Kasumi-1 (cell line): Measurements from ENCODE around the gene TXK.
A peak's percentile ranks its signal among the peaks of the same experiment; 100 is the strongest.
"Not testable (repeated sequence)": the region's sequence is repeated elsewhere in the genome, so short reads cannot be mapped to it uniquely, and the experiment has no call there.

Source experiments
- DNase-seq, 2 experiments: peaks; one replicate each; lab custom pipeline; 2025; lab: John Stamatoyannopoulos, UW

The TXK gene

GRCh38 chr4:48134081-48134480 is at the start of gene TXK:
TXK (minus strand) TSS chr4:48134250; CDS start chr4:48134170, 80 bp downstream.
- no peak for DNase-seq

GRCh38 chr4:48180234-48180633 is 46.2 kb upstream of the TXK start:
- DNase-seq = peak; percentile 45 to 65

GRCh38 chr4:48178931-48179330 is 44.9 kb upstream of the TXK start:
- no peak for DNase-seq

GRCh38 chr4:48175806-48176205 is 41.8 kb upstream of the TXK start:
- DNase-seq = no peak

GRCh38 chr4:48175328-48175727 is 41.3 kb upstream of the TXK start:
- DNase-seq = no peak

- no peak for DNase-seq
Observed at GRCh38 chr4:48173056-48173991, 39.3 kb upstream of the TXK start.

GRCh38 chr4:48172651-48173050 is 38.6 kb upstream of the TXK start:
- DNase-seq = no peak

- no peak for DNase-seq
Observed at GRCh38 chr4:48169636-48170035, 35.6 kb upstream of the TXK start.

- DNase-seq = no peak
Observed at GRCh38 chr4:48167538-48168263, 33.7 kb upstream of the TXK start.

GRCh38 chr4:48164561-48164960 is 30.5 kb upstream of the TXK start:
- not testable (repeated sequence) for DNase-seq

GRCh38 chr4:48163746-48164145 is 29.7 kb upstream of the TXK start:
- DNase-seq = no peak

GRCh38 chr4:48162162-48162561 is 28.1 kb upstream of the TXK start:
- DNase-seq = no peak

GRCh38 chr4:48157271-48157670 is 23.2 kb upstream of the TXK start:
- no peak for DNase-seq

GRCh38 chr4:48156423-48156822 is 22.4 kb upstream of the TXK start:
- DNase-seq = no peak

GRCh38 chr4:48153791-48154550 is 19.9 kb upstream of the TXK start:
- DNase-seq = no peak

GRCh38 chr4:48152259-48152658 is 18.2 kb upstream of the TXK start:
- DNase-seq = no peak

- no peak for DNase-seq
Observed at GRCh38 chr4:48149827-48150370, 15.8 kb upstream of the TXK start.

- DNase-seq = no peak
Observed at GRCh38 chr4:48147621-48148020, 13.6 kb upstream of the TXK start.

GRCh38 chr4:48141048-48141447 is 7.0 kb upstream of the TXK start:
- peak; percentile 74 to 92 for DNase-seq

GRCh38 chr4:48139691-48140090 is 5.6 kb upstream of the TXK start:
- no peak for DNase-seq

- no peak for DNase-seq
Observed at GRCh38 chr4:48138936-48139335, 4.9 kb upstream of the TXK start.

GRCh38 chr4:48138511-48138910 is 4.5 kb upstream of the TXK start:
- no peak for DNase-seq
